ENCODE measurements around the gene OR8H1. TPM values are rescaled to one million over a fixed set of nuclear protein-coding genes. Genes with fewer than 3 reads are reported as not detected.

Gene OR8H1
- total RNA-seq, 4 donors from 2014 or later = not detected

GRCh38 chr11:56307836-56308235 is 15.8 kb upstream of the OR8H1 start:
- intact Hi-C loops (cut with DNase I; ENCODE audit: low total_unique reads) = no loop called here

GRCh38 chr11:56296898-56297297 is 4.8 kb upstream of the OR8H1 start:
- no peak for TF ChIP-seq CTCF (IDR thresholded peaks at IDR 0.05)
- no peak for TF ChIP-seq POLR2A (IDR thresholded peaks at IDR 0.05)
- 84 to 93% methylated on average over 4 of the region's 4 CpGs for WGBS, 2 donors
- DNase-seq (ENCODE audit: low spot score in 2 of 2) = no peak
- H3K4me3 ChIP-seq (ENCODE audit: low read depth, poor library complexity, severe bottlenecking) = no peak overlapping the region
- intact Hi-C loops (cut with DNase I; ENCODE audit: low total_unique reads) = no loop called here

More at GRCh38 chr11:56307836-56308235, 15.8 kb upstream of the OR8H1 start:
- no peak for TF ChIP-seq CTCF (IDR thresholded peaks at IDR 0.05)
- no peak for TF ChIP-seq POLR2A (IDR thresholded peaks at IDR 0.05)
- 72 to 89% methylated on average over 3 of the region's 3 CpGs for WGBS, 2 donors
- H3K4me3 ChIP-seq (ENCODE audit: low read depth, poor library complexity, severe bottlenecking) = no peak overlapping the region
- DNase-seq (ENCODE audit: low spot score in 2 of 2) = no peak

GRCh38 chr11:56273854-56274253 is 18.2 kb downstream of the OR8H1 start, which contains the start of gene OR5T1:
TSS of gene OR5T1 (plus strand) at chr11:56274154. CDS start at chr11:56275639, 1,485 bp downstream.
- H3K4me3 ChIP-seq (ENCODE audit: low read depth, poor library complexity, severe bottlenecking) = no peak within 1 kb of the TSS
- no peak for DNase-seq (ENCODE audit: low spot score in 2 of 2)
- intact Hi-C loops (cut with DNase I; ENCODE audit: low total_unique reads) = no loop called here
- TF ChIP-seq POLR2A (IDR thresholded peaks at IDR 0.05) (no peak), CTCF (IDR thresholded peaks at IDR 0.05) (no peak)

- H3K4me3 ChIP-seq (ENCODE audit: low read depth, poor library complexity, severe bottlenecking) = no peak overlapping the region
- 42% methylated on average over 3 of the region's 3 CpGs for WGBS, 2 donors
- no peak for DNase-seq (ENCODE audit: low spot score in 2 of 2)
- TF ChIP-seq CTCF (IDR thresholded peaks at IDR 0.05) = no peak
- no peak for TF ChIP-seq POLR2A (IDR thresholded peaks at IDR 0.05)
- intact Hi-C loops (cut with DNase I; ENCODE audit: low total_unique reads) = no loop called here
Measured at GRCh38 chr11:56271092-56271491, 21.0 kb downstream of the OR8H1 start.

GRCh38 chr11:56251954-56252353 is 40.1 kb downstream of the OR8H1 start, which contains the start of gene OR5T3:
TSS of gene OR5T3 (plus strand) at chr11:56252254. CDS start at chr11:56252254, 0 bp downstream.
- TF ChIP-seq CTCF (IDR thresholded peaks at IDR 0.05) (no peak), POLR2A (IDR thresholded peaks at IDR 0.05) (no peak)
- H3K4me3 ChIP-seq (ENCODE audit: low read depth, poor library complexity, severe bottlenecking) = no peak within 1 kb of the TSS
- intact Hi-C loops (cut with DNase I; ENCODE audit: low total_unique reads) = no loop called here
- no peak for DNase-seq (ENCODE audit: low spot score in 2 of 2)

Other genes starting within 250 kb of the OR8H1 start
- not detected for gene OR8I2, start 198.9 kb downstream of the OR8H1 start, total RNA-seq
- not detected for gene OR8H2, start 188.6 kb downstream of the OR8H1 start, total RNA-seq
- not detected for gene OR8H3, start 169.9 kb downstream of the OR8H1 start, total RNA-seq
- gene OR8J3, start 152.1 kb downstream of the OR8H1 start, total RNA-seq = not detected
- gene OR8K5, start 131.9 kb downstream of the OR8H1 start, total RNA-seq = not detected
- not detected for gene OR5J2, start 115.6 kb downstream of the OR8H1 start, total RNA-seq
- not detected for gene OR5T2, start 58.0 kb downstream of the OR8H1 start, total RNA-seq
- not detected for gene OR5T3, start 40.0 kb downstream of the OR8H1 start, total RNA-seq
- gene OR5T1, start 18.1 kb downstream of the OR8H1 start, total RNA-seq = not detected
- not detected for gene OR8K3, start 22.9 kb upstream of the OR8H1 start, total RNA-seq
- gene OR8K1, start 53.8 kb upstream of the OR8H1 start, total RNA-seq = not detected
- not detected for gene OR8J1, start 62.0 kb upstream of the OR8H1 start, total RNA-seq
- not detected for gene OR8U1, start 83.4 kb upstream of the OR8H1 start, total RNA-seq
- gene OR5AL1, start 120.4 kb upstream of the OR8H1 start, total RNA-seq = not detected
- not detected for gene OR5M3, start 181.1 kb upstream of the OR8H1 start, total RNA-seq
- not detected for gene OR5M8, start 199.1 kb upstream of the OR8H1 start, total RNA-seq

Data from lower leg skin (tissue), 4 donors.